Stimulated activated CD4-positive, alpha-beta T cell treated with anti-CD3 and anti-CD28 coated beads, Interleukin-4, amount 100 ng/mL, for 1 hour (primary cell): ENCODE results near the gene NTSR1.

ENCODE experiments used
- DNase-seq: peaks from one replicate; pipeline ENCODE4 v3.0.0-alpha.2; 2020

The NTSR1 gene

GRCh38 chr20:62772990-62773844 lies 64.6 kb downstream of the NTSR1 start:
- DNase-seq, result no peak

GRCh38 chr20:62773845-62774714 lies 65.4 kb downstream of the NTSR1 start:
- no peak for DNase-seq

- DNase-seq, result no peak
Observed at GRCh38 chr20:62774762-62775161, 66.1 kb downstream of the NTSR1 start.

- no peak for DNase-seq
Observed at GRCh38 chr20:62775206-62775605, 66.6 kb downstream of the NTSR1 start.

DNA sequence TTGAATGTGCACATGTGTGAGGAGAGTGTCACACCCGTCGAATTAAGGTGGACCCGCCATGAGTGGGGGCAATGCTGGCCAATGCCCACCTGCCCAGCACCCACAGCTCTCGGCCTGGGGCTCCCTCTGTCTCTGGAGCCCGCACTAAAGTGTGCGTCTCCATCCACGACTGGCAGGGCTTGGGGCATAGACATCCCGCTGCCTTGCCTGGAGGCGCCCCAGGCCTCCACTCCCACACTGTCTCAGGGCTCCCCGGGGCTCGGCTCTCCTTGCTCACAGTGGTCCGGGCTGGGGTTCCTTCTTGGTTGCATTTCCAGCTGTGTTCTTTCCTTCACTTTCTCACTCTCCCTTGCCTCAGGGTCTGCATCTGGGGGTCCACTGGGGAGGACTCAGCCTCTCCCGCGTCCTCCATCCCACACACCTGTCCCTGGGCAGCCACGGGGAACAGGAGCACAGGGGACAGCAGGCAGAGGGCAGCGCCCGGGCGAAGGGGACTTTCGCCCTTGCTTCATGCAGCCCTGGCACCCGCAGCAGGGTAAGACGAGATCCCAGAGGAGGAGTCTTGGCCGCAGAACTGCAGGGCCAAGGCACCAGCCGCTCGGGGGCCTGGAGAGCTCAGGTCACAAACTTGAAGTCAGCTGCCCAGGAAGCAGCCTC lies 67.5 kb downstream of the NTSR1 start:
- DNase-seq, result no peak

DNA sequence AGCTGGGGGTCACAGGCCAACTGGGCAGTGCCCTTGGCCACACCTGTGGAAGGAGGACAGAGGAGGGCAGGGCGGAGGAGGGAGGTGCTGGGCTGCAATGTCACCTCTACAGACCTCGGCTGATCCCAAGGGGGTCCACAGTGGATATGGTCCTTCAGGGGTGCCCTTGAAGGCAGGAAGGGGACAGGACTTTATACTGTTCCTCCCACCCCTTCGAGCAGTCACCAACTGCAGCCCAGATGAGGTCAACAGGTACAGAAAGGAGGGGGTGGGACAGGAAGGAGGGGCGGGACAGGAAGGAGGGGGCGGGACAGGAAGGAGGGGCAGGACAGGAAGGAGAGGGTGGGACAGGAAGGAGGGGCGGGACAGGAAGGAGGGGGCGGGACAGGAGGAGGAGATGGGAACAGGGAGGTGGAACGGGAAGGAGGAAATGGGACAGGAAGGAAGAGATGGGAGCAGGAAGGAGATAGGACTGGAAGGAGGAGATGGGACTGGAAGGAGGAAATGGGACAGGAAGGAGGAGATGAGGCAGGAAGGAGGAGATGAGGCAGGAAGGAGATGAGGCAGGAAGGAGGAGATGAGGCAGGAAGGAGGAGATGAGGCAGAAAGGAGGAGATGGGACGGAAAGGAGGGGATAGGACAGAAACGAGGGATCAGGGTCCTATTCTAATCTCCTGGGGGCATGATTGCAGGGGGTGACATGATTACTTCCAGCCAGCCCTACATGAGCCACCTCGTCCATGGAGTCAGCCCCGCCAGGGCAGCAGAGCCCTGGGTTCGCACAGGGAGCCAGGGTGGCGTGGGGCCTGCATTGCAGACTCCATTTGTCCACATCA lies 68.3 kb downstream of the NTSR1 start:
- peak; percentile 55 for DNase-seq

GRCh38 chr20:62777528-62777830 lies 68.8 kb downstream of the NTSR1 start:
- DNase-seq, result no peak

DNA sequence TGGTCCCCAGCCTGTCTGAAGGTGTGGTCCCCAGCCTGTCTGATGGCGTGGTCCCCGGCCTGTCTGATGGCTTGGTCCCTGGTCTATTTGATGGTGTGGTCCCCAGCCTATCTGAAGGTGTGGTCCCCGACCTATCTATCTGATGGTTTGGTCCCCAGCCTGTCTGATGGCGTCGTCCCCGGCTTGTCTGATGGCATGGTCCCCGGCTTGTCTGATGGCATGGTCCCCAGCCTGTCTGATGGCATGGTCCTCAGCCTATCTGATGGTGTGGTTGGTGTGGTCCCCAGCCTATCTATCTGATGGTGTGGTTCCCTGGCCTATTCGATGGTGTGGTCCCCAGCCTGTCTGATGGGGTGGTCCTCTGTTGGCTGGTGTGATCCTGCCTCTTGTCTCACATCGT lies 69.4 kb downstream of the NTSR1 start:
- no peak for DNase-seq

GRCh38 chr20:62778601-62779416 lies 70.2 kb downstream of the NTSR1 start:
- DNase-seq, result no peak

GRCh38 chr20:62779417-62779685 lies 70.7 kb downstream of the NTSR1 start:
- DNase-seq, result no peak

DNA sequence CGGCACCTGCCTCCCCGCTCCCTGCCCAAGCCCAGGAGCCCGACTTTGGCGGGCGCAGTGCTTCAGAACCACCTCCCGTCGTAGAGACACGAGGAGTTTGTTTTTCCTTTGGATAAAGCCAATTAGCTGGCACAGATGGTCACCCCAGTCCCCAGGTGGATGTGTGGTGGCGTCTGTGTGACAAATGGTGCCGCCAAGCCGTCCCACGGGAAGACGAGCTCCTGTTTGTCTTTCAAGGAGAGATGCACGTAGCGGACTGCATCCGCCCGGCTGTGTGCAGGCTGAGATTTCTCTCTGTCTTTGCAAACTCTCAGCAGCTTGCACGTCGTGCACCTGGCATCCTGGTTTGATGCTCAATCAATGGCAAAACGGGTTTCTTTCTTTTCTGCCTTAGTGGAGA lies 71.6 kb downstream of the NTSR1 start:
- DNase-seq, result no peak

- no peak for DNase-seq
Observed at GRCh38 chr20:62780696-62781095, 72.1 kb downstream of the NTSR1 start.

DNA sequence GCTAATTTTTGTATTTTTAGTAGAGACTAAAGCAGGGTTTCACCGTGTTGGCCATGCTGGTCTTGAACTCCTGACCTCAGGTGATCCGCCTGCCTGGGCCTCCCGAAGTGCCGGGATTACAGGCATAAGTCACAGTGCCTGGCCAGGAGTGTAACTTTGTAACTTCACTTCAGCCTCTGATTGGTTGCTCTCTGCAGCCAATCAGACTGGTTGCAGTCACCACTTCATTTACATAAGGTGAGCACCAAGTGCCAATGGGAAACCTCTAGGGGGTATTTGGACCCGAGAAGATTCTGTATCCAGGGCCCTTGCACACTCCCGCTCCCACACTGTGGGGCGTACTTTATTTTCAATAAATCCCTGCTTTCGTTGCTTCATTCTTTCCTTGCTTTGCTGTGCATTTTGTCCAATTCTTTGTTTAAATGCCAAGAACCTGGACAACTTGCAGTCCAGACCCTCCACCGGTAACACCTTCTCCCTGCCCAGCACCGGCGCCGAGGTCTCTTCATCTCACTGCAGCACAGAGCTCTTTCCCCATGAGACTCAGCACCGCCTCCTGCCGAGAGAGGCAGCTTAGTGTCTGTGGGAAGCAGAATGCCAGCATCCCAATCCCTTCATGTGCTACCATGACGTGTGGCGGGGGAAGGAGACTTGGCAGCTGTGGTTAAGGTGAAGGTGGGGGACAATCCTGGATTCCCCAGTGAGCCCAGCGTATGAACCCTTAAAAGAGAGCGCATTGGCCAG lies 73.7 kb downstream of the NTSR1 start:
- DNase-seq, result no peak

DNA sequence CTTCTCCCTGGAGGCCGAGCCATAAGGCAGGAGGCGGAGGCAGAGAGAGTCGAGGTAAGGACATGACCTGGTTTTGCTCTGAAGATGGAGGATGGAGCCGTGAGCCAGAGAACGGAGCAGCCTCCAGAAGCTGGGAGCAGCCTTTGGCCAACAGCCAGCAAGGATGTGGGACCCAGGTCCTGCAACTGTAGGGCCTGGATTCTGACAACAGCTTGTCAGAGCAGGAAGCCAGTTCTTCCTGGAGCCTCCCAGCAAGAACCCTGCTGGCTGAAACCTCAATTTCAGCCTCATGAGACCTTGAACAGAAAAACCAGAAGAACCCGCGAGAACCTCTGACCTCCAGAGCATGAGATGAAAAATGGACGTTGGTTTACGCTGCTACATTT lies 74.2 kb downstream of the NTSR1 start:
- DNase-seq, result no peak

DNA sequence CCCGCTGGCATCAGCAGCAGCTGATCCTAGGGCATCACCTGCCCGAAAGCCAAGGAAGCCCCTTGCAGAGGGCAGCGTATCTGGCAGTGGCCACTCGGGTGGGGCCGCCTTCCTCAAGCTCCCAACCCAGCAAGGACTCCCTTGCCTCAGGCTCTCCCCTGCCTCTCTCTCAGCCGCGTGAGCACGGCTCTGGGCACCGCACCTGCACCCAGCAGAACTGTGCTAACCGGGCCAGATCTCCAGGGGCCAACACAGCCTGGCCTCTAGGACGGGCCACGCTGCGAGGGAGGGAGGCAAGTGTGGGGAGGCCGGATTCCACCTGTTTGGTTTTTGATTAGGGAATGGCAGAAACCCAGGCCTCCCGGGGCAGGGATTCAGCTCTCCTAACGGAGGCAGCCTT lies 75.9 kb downstream of the NTSR1 start:
- DNase-seq, result no peak

DNA sequence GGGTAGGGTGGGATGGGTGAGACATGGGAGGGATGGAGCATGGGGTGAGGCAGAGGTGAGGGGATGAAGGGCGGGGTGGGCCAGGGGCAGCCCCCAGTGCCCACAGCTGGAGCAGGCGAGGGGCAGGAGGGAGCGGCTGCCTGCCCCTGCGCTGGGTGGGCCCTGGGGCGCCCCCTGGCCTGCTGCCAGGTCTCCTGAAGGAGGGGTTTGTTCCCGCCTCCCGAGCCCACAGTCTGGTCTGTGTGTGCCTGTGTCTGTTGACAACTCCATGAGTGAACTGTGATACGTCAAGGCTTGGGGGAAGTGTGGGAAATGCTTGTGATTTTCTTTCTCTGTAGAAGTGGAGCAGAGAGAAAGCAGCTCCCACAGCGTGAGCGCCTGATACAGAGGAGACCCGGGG lies 76.8 kb downstream of the NTSR1 start:
- no peak for DNase-seq

- DNase-seq, result no peak
Observed at GRCh38 chr20:62786157-62786556, 77.5 kb downstream of the NTSR1 start.

DNA sequence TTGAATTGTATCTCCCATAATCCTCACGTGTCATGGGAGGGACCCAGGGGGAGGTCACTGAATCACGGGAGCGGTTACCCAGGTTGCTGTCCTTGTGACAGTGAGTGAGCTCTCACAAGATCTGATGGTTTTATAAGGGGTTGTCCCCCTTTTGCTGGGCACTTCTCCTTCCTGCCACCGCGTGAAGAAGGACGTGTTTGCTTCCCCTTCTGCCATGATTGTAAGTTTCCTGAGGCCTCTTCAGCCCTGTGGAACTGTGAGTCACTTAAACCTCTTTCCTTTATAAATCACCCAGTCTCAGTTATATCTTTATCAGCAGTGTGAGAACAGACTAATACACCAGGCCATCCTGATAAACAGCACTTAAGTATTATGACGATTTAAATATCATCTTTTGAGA lies 78.7 kb downstream of the NTSR1 start:
- no peak for DNase-seq

DNA sequence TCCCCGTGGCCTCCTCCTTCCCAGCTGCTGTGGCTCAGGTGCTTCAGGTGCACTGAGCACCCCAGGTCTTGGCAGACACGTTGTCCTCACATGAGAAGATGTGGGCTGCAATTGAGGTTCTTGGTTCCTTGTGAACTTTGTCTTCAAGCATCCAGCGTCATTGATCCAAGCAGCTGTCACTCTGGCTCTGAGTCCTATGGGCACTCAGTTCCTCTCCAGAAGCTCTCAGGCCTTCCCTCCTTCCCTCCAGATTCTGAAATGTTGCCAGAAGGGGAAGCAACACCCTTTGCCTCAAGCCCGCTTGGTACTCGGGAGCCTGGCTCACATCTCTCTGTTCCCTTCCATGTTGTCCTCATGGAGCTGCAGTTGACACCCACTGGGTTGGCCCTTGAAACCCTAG lies 79.2 kb downstream of the NTSR1 start:
- DNase-seq, result no peak

GRCh38 chr20:62788607-62789006 lies 80.0 kb downstream of the NTSR1 start:
- no peak for DNase-seq

- no peak for DNase-seq
Observed at GRCh38 chr20:62790075-62790474, 81.4 kb downstream of the NTSR1 start.
